ENCODE data around the gene ZNF41. TPM values are rescaled to one million over a fixed set of nuclear protein-coding genes. Genes with fewer than 3 reads are reported as not detected.

The ZNF41 gene
- total RNA-seq, 4 donors from 2014 or later: 8.7 to 14.9 (median 11.7) TPM

DNA sequence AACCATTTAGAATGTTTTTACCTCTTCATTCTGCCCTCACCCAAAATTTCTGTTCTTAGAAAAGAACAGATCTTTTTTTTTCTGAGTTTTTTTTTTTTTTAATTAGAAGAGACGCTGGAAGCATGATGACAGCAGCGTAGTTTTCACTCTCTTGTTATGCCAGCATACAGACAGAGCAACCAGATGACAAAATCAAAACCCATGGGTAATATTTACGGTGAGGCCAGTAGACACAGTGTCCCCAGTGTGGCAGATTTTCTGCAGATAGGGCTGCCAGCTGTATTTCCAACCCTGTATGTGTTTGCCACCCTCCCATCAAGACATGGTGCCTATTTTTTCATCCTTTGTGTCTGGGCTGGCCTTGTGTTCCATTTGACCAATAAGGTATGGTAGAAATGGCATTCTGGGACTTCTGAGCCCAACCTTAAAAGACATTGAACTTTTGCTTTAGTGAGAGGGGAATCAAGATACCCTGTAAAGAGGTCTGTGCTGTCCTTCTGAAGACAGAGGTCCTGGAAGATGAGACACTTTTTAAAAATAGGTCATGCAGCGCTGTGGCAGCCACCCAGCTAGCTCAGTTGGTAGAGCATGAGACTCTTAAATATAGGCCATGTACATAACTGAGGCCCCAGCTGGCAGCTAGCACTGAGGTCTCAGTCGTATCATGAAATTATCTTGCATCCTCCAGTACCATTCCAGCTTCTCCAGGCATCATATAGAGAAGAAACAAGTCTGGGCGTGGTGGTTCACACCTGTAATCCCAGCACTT, 6.7 kb upstream of the ZNF41 start:
- H3K36me3 ChIP-seq: no peaks in the 10 kb centered on the region
- DNase-seq (peak; percentile 76 to 93), ATAC-seq (peak; percentile 94 to 97)
- no peaks in the 10 kb centered on the region for H3K27me3 ChIP-seq
- in situ Hi-C loops (cut with MboI; ENCODE audit: low sequenced_read_pairs in 4 of 4) (no loop called here), intact Hi-C loops (cut with DNase I; ENCODE audit: low total_unique reads) (loop anchor here (10.0 kb wide), 2 partner anchors 345 to 1685 kb away; partner anchors contain the start of genes NDUFB11, PLP2 and RBM10)
- H3K4me3 ChIP-seq: peak overlapping the region in 2 of 4 donors; percentile 8 to 29
- peaks cover 8 to 12% of the 10 kb centered on the region in 2 donors for H3K4me1 ChIP-seq
- no peaks in the 10 kb centered on the region for H3K9me3 ChIP-seq
- H3K27ac ChIP-seq: peak overlapping the region; percentile 88 to 97 (median 88)
- TF ChIP-seq, protein P1, sequence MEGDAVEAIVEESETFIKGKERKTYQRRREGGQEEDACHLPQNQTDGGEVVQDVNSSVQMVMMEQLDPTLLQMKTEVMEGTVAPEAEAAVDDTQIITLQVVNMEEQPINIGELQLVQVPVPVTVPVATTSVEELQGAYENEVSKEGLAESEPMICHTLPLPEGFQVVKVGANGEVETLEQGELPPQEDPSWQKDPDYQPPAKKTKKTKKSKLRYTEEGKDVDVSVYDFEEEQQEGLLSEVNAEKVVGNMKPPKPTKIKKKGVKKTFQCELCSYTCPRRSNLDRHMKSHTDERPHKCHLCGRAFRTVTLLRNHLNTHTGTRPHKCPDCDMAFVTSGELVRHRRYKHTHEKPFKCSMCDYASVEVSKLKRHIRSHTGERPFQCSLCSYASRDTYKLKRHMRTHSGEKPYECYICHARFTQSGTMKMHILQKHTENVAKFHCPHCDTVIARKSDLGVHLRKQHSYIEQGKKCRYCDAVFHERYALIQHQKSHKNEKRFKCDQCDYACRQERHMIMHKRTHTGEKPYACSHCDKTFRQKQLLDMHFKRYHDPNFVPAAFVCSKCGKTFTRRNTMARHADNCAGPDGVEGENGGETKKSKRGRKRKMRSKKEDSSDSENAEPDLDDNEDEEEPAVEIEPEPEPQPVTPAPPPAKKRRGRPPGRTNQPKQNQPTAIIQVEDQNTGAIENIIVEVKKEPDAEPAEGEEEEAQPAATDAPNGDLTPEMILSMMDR (IDR thresholded peaks at IDR 0.05 in 4 of 5, conservative IDR thresholded peaks at IDR 0.05 in 1 of 5): no peak
- TF ChIP-seq POLR2A (IDR thresholded peaks at IDR 0.05): peak; percentile 21 to 22

DNA sequence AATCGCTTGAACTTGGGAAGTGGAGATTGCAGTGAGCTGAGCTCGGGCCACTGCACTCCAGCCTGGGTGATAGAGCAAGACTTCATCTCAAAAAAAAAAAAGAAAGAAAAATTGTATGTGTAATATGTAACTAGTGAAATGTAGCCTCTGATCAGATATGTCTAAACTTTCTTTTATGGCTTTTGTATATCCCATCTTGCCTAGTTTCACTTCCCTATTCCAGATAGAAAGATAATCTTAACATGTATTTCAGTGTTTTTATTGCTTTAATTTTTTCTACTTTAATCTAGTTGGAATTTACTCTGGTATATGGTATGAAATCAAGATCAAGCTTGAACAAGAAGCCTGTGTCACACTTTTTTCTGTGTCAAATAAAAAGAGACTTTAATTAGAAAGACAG, 1.9 kb upstream of the ZNF41 start:
- Histone ChIP-seq H3K36me3 (no peaks in the 10 kb centered on the region), H3K9me3 (no peaks in the 10 kb centered on the region), H3K4me1 (peaks cover 8 to 18% of the 10 kb centered on the region in 2 donors), H3K27me3 (no peaks in the 10 kb centered on the region), H3K27ac (peak overlapping the region; percentile 33 to 97 (median 94)), H3K4me3 (no peak overlapping the region)
- DNase-seq (no peak), ATAC-seq (no peak)
- intact Hi-C loops (cut with DNase I; ENCODE audit: low total_unique reads): loop anchor here (5.0 to 10.0 kb wide), 4 partner anchors 37 to 1690 kb away; partner anchors contain the start of genes NDUFB11, PLP2, RBM10 and UBA1
- in situ Hi-C loops (cut with MboI; ENCODE audit: low sequenced_read_pairs in 4 of 4): no loop called here
- no peak for TF ChIP-seq POLR2A (IDR thresholded peaks at IDR 0.05)
- TF ChIP-seq, protein P1 (IDR thresholded peaks at IDR 0.05 in 4 of 5, conservative IDR thresholded peaks at IDR 0.05 in 1 of 5): no peak

DNA sequence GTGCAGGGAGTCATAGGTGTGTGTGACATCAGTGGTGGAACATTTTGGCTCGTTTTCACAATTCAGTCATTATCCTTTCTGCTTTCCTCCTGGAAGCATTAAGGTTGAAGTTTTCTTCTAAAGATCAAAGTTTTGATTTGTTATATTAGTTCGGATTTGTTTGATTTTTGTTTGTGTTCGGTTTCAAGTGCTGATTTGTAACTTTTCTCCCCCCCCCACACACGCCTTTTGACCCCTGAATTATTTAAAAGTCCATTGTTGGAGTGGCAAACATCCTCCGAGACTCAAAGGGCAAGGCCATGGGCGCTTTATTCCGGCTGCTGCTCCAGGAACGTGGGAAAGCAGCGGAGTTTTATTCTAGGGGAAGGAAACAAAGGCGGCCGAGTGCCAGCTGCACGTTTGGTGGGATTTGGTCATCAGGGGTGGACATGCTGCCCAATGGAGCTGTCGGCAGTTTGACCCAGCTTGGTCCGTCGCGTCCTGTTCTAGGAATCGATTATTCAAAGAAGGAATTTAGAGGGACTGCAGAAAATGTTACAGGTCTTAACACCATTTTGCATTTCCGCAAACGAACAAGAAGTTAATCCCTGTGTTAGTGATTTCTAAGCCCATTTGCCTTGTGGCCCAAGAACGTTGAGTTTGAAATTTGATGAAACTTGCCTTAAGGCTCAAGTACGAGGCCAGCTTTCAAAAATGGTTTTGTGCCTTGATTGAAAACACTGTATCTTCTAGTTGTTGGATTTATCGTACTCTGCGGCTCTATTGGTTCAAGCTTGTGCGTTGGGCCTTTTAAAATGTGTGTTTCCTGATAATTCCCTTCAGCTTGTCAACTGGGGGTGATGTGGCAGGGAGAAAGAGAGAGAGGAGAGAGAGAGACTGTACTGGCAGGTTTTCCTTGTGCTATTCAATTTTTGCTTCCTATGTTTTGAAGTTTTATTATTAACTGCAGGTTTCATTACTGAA, 565 bp upstream of the ZNF41 start:
- TF ChIP-seq, protein P1 (IDR thresholded peaks at IDR 0.05 in 4 of 5, conservative IDR thresholded peaks at IDR 0.05 in 1 of 5): no peak
- no peak for TF ChIP-seq POLR2A (IDR thresholded peaks at IDR 0.05)
- H3K27me3 ChIP-seq: no peaks in the 10 kb centered on the region
- H3K4me3 ChIP-seq: peak overlapping the region; percentile 66 to 81 (median 75)
- in situ Hi-C loops (cut with MboI; ENCODE audit: low sequenced_read_pairs in 4 of 4): no loop called here
- H3K27ac ChIP-seq: peak overlapping the region; percentile 93 to 97 (median 96)
- intact Hi-C loops (cut with DNase I; ENCODE audit: low total_unique reads): loop anchor here (2.0 to 10.0 kb wide), 6 partner anchors 39 to 1691 kb away; partner anchors contain the start of genes ARAF, NDUFB11, PLP2 and RBM10
- H3K9me3 ChIP-seq: no peaks in the 10 kb centered on the region
- H3K4me1 ChIP-seq: peaks cover 8 to 26% of the 10 kb centered on the region in 2 donors
- ATAC-seq (peak; percentile 5 to 11), DNase-seq (peak in 1 of 2 donors; percentile 22)
- H3K36me3 ChIP-seq: no peaks in the 10 kb centered on the region

DNA sequence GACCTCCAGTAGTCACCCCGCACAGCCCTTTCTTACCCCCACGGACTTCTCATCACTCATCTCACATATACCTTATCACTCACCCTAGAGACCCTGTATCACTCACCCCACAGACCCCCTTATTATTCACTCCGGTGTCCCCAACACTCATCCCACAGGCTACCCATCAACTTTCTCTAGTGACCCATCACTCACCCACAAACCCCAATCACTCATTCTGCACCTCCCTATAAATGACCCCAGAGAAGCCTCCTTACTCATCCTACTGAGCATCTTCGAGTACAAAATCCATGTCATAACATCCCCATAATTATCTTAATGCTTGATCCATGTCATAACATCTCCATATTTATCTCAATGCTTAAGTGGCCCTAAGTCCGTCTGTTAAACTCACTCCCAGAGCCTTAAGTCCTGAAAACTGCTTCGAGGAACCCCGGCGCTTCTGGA, 934 bp downstream of the ZNF41 start:
- Histone ChIP-seq H3K27ac (peak overlapping the region; percentile 93 to 97 (median 96)), H3K4me3 (peak overlapping the region; percentile 66 to 81 (median 75)), H3K36me3 (no peaks in the 10 kb centered on the region), H3K9me3 (no peaks in the 10 kb centered on the region), H3K27me3 (no peaks in the 10 kb centered on the region), H3K4me1 (peaks cover 8 to 21% of the 10 kb centered on the region in 2 donors)
- intact Hi-C loops (cut with DNase I; ENCODE audit: low total_unique reads) (loop anchor here (1.0 to 10.0 kb wide), 7 partner anchors 40 to 1693 kb away; partner anchors contain the start of genes ARAF, NDUFB11, PLP2 and RBM10), in situ Hi-C loops (cut with MboI; ENCODE audit: low sequenced_read_pairs in 4 of 4) (no loop called here)
- TF ChIP-seq, protein P1 (IDR thresholded peaks at IDR 0.05 in 4 of 5, conservative IDR thresholded peaks at IDR 0.05 in 1 of 5): no peak
- no peak for TF ChIP-seq POLR2A (IDR thresholded peaks at IDR 0.05)
- DNase-seq (no peak), ATAC-seq (no peak)
